ENCODE results near the gene DPP6. TPM values are rescaled to one million over a fixed set of nuclear protein-coding genes. Genes with fewer than 3 reads are reported as not detected.

DPP6 gene
- total and polyA plus RNA-seq, 2 experiments from 2014 or later, result 0.20 to 0.44 TPM

GRCh38 chr7:154770361-154770760 is 718.2 kb downstream of the DPP6 start:
- no peaks in the 10 kb centered on the region for H4K20me1 ChIP-seq (ENCODE audit: insufficient read depth, poor library complexity, severe bottlenecking)
- no peak for DNase-seq (ENCODE audit: low spot score)
- no peaks in the 10 kb centered on the region for H3K9me3 ChIP-seq (ENCODE audit: low read depth)
- no peaks in the 10 kb centered on the region for H3K79me2 ChIP-seq
- no peaks in the 10 kb centered on the region for H3K36me3 ChIP-seq (replicated peaks; ENCODE audit: insufficient read depth, low read depth)
- H3K4me1 ChIP-seq (ENCODE audit: insufficient read depth), result no peaks in the 10 kb centered on the region
- H3K4me2 ChIP-seq, result no peak overlapping the region
- H3K9me2 ChIP-seq (replicated peaks; ENCODE audit: insufficient read depth), result no peaks in the 10 kb centered on the region
- TF ChIP-seq EZH2phosphoT487 (IDR thresholded peaks at IDR 0.05; ENCODE audit: low read depth, severe bottlenecking, unreplicated experiment) (no peak), CTCF (IDR thresholded peaks at IDR 0.05; ENCODE audit: poor library complexity) (no peak), EZH2 (IDR thresholded peaks at IDR 0.05; ENCODE audit: borderline replicate concordance) (no peak)
- no peak overlapping the region for H2AFZ ChIP-seq
- H3K27me3 ChIP-seq, result peaks cover 4% of the 10 kb centered on the region
- 70% methylated on average over 2 of the region's 2 CpGs for WGBS (ENCODE audit: low lambda C conversion rate, missing lambda C conversion rate)
- no peak overlapping the region for H3K27ac ChIP-seq
- no peak overlapping the region for H3K4me3 ChIP-seq

- Histone ChIP-seq H3K4me2 (no peak overlapping the region), H2AFZ (no peak overlapping the region), H3K36me3 (replicated peaks; ENCODE audit: insufficient read depth, low read depth) (no peaks in the 10 kb centered on the region), H3K9me2 (replicated peaks; ENCODE audit: insufficient read depth) (no peaks in the 10 kb centered on the region), H3K79me2 (no peaks in the 10 kb centered on the region), H3K4me3 (no peak overlapping the region), H3K27ac (no peak overlapping the region), H4K20me1 (ENCODE audit: insufficient read depth, poor library complexity, severe bottlenecking) (no peaks in the 10 kb centered on the region), H3K9me3 (ENCODE audit: low read depth) (no peaks in the 10 kb centered on the region), H3K4me1 (ENCODE audit: insufficient read depth) (no peaks in the 10 kb centered on the region), H3K27me3 (peaks cover 1% of the 10 kb centered on the region)
- no peak for TF ChIP-seq CTCF (IDR thresholded peaks at IDR 0.05; ENCODE audit: poor library complexity)
- TF ChIP-seq EZH2 (IDR thresholded peaks at IDR 0.05; ENCODE audit: borderline replicate concordance), result no peak
- TF ChIP-seq EZH2phosphoT487 (IDR thresholded peaks at IDR 0.05; ENCODE audit: low read depth, severe bottlenecking, unreplicated experiment), result no peak
- 70% methylated on average over 1 of the region's 1 CpG for WGBS (ENCODE audit: low lambda C conversion rate, missing lambda C conversion rate)
- DNase-seq (ENCODE audit: low spot score), result no peak
Observed at GRCh38 chr7:154770962-154771361, 718.8 kb downstream of the DPP6 start.

- no peaks in the 10 kb centered on the region for H3K9me2 ChIP-seq (replicated peaks; ENCODE audit: insufficient read depth)
- no peaks in the 10 kb centered on the region for H4K20me1 ChIP-seq (ENCODE audit: insufficient read depth, poor library complexity, severe bottlenecking)
- no peaks in the 10 kb centered on the region for H3K36me3 ChIP-seq (replicated peaks; ENCODE audit: insufficient read depth, low read depth)
- H3K4me2 ChIP-seq, result no peak overlapping the region
- no peak overlapping the region for H3K27ac ChIP-seq
- no peaks in the 10 kb centered on the region for H3K27me3 ChIP-seq
- TF ChIP-seq EZH2 (IDR thresholded peaks at IDR 0.05; ENCODE audit: borderline replicate concordance) (no peak), EZH2phosphoT487 (IDR thresholded peaks at IDR 0.05; ENCODE audit: low read depth, severe bottlenecking, unreplicated experiment) (no peak), CTCF (IDR thresholded peaks at IDR 0.05; ENCODE audit: poor library complexity) (no peak)
- DNase-seq (ENCODE audit: low spot score), result no peak
- 70% methylated on average over 4 of the region's 4 CpGs for WGBS (ENCODE audit: low lambda C conversion rate, missing lambda C conversion rate)
- H2AFZ ChIP-seq, result no peak overlapping the region
- H3K4me1 ChIP-seq (ENCODE audit: insufficient read depth), result peaks cover 5% of the 10 kb centered on the region
- no peak overlapping the region for H3K4me3 ChIP-seq
- no peaks in the 10 kb centered on the region for H3K79me2 ChIP-seq
- H3K9me3 ChIP-seq (ENCODE audit: low read depth), result no peaks in the 10 kb centered on the region
Observed at GRCh38 chr7:154774303-154774969, 722.2 kb downstream of the DPP6 start.
